ENCODE data around the gene TRPV4. TPM values are rescaled to one million over a fixed set of nuclear protein-coding genes. Genes with fewer than 3 reads are reported as not detected.

The TRPV4 gene
- total RNA-seq, 2 experiments from 2014 or later: not detected

GRCh38 chr12:109815757-109816617, 17.2 kb downstream of the TRPV4 start:
- H3K4me1 Mint-ChIP-seq (ENCODE audit: low read depth): no peaks in the 10 kb centered on the region
- H3K27me3 ChIP-seq (ENCODE audit: control insufficient read depth in 1 of 2, insufficient read depth in 2 of 2, low read length in 2 of 2): peaks cover 0 to 4% of the 10 kb centered on the region in 2 experiments
- intact Hi-C loops (cut with DNase I, micrococcal nuclease): loop anchor here in 1 of 2 experiments (2.0 kb wide), 1 partner anchor 25 kb away; no protein-coding TSS in a partner anchor
- DNase-seq (no peak), ATAC-seq (ENCODE audit: poor library complexity) (no peak)
- no peaks in the 10 kb centered on the region for H3K4me1 ChIP-seq (ENCODE audit: insufficient read depth, low read length)
- H3K9me3 Mint-ChIP-seq: no peaks in the 10 kb centered on the region
- peaks cover 3% of the 10 kb centered on the region for H3K27me3 Mint-ChIP-seq
- no peaks in the 10 kb centered on the region for H3K9me3 ChIP-seq (ENCODE audit: control insufficient read depth in 1 of 2, insufficient read depth in 1 of 2, low read length in 2 of 2)
- no peaks in the 10 kb centered on the region for H3K36me3 Mint-ChIP-seq (ENCODE audit: low read depth)
- ChIA-PET CTCF (no interaction called here), POLR2A (no interaction called here)
- H3K36me3 ChIP-seq (ENCODE audit: insufficient read depth, low read length): no peaks in the 10 kb centered on the region
- no peak overlapping the region for H3K4me3 Mint-ChIP-seq
- no peak overlapping the region for H3K4me3 ChIP-seq (ENCODE audit: low read length)
- H3K27ac Mint-ChIP-seq: no peak overlapping the region
- no peak for TF ChIP-seq CTCF (IDR thresholded peaks at IDR 0.05)
- H3K27ac ChIP-seq (ENCODE audit: low read depth in 1 of 2, low read length in 2 of 2): no peak overlapping the region

GRCh38 chr12:109815225-109815624, 18.0 kb downstream of the TRPV4 start:
- intact Hi-C loops (cut with DNase I, micrococcal nuclease): loop anchor here in 1 of 2 experiments (2.0 kb wide), 1 partner anchor 24 kb away; no protein-coding TSS in a partner anchor
- H3K36me3 Mint-ChIP-seq (ENCODE audit: low read depth): no peaks in the 10 kb centered on the region
- no peak for TF ChIP-seq CTCF (IDR thresholded peaks at IDR 0.05)
- ChIA-PET CTCF (no interaction called here), POLR2A (no interaction called here)
- no peaks in the 10 kb centered on the region for H3K4me1 Mint-ChIP-seq (ENCODE audit: low read depth)
- no peaks in the 10 kb centered on the region for H3K36me3 ChIP-seq (ENCODE audit: insufficient read depth, low read length)
- H3K27ac ChIP-seq (ENCODE audit: low read depth in 1 of 2, low read length in 2 of 2): no peak overlapping the region
- no peak overlapping the region for H3K27ac Mint-ChIP-seq
- H3K4me3 ChIP-seq (ENCODE audit: low read length): no peak overlapping the region
- ATAC-seq (ENCODE audit: poor library complexity): no peak
- H3K27me3 ChIP-seq (ENCODE audit: control insufficient read depth in 1 of 2, insufficient read depth in 2 of 2, low read length in 2 of 2): peaks cover 0 to 4% of the 10 kb centered on the region in 2 experiments
- H3K4me3 Mint-ChIP-seq: no peak overlapping the region
- no peaks in the 10 kb centered on the region for H3K4me1 ChIP-seq (ENCODE audit: insufficient read depth, low read length)
- H3K27me3 Mint-ChIP-seq: peaks cover 3% of the 10 kb centered on the region
- no peaks in the 10 kb centered on the region for H3K9me3 ChIP-seq (ENCODE audit: control insufficient read depth in 1 of 2, insufficient read depth in 1 of 2, low read length in 2 of 2)
- DNase-seq: no peak
- no peaks in the 10 kb centered on the region for H3K9me3 Mint-ChIP-seq

- H3K36me3 ChIP-seq (ENCODE audit: insufficient read depth, low read length): no peaks in the 10 kb centered on the region
- ATAC-seq (ENCODE audit: poor library complexity) (no peak), DNase-seq (no peak)
- H3K4me1 ChIP-seq (ENCODE audit: insufficient read depth, low read length): no peaks in the 10 kb centered on the region
- no peak overlapping the region for H3K27ac Mint-ChIP-seq
- no peaks in the 10 kb centered on the region for H3K9me3 ChIP-seq (ENCODE audit: control insufficient read depth in 1 of 2, insufficient read depth in 1 of 2, low read length in 2 of 2)
- no peaks in the 10 kb centered on the region for H3K4me1 Mint-ChIP-seq (ENCODE audit: low read depth)
- H3K9me3 Mint-ChIP-seq: no peaks in the 10 kb centered on the region
- peaks cover 0 to 4% of the 10 kb centered on the region in 2 experiments for H3K27me3 ChIP-seq (ENCODE audit: control insufficient read depth in 1 of 2, insufficient read depth in 2 of 2, low read length in 2 of 2)
- no peak overlapping the region for H3K27ac ChIP-seq (ENCODE audit: low read depth in 1 of 2, low read length in 2 of 2)
- intact Hi-C loops (cut with DNase I, micrococcal nuclease): loop anchor here in 1 of 2 experiments (2.0 kb wide), 1 partner anchor 24 kb away; no protein-coding TSS in a partner anchor
- H3K4me3 Mint-ChIP-seq: no peak overlapping the region
- ChIA-PET POLR2A (no interaction called here), CTCF (no interaction called here)
- H3K4me3 ChIP-seq (ENCODE audit: low read length): no peak overlapping the region
- H3K27me3 Mint-ChIP-seq: no peaks in the 10 kb centered on the region
- TF ChIP-seq CTCF (IDR thresholded peaks at IDR 0.05): no peak
- no peaks in the 10 kb centered on the region for H3K36me3 Mint-ChIP-seq (ENCODE audit: low read depth)
These were observed 18.5 kb downstream of the TRPV4 start for GRCh38 chr12:109814600-109815150.

Measured in CD4-positive, alpha-beta T cell (primary cell).